GM23248 (cell line): Measurements from ENCODE around the gene HELZ2.

ENCODE experiments used
- EZH2 ChIP-seq: fragments of 200-600 bp; sonication (generic); IDR thresholded peaks from 2 replicates; pipeline ENCODE4 v1.6.1; 2018; ENCODE audit warnings: antibody characterized with exemption, mild to moderate bottlenecking; ENCODE audit not compliant: insufficient read depth, poor library complexity, severe bottlenecking
- EZH2phosphoT487 ChIP-seq: fragments of 200-600 bp; sonication (generic); IDR thresholded peaks from 2 replicates; pipeline ENCODE4 v1.6.1; 2018; ENCODE audit warnings: antibody characterized with exemption, moderate library complexity, mild to moderate bottlenecking, low read depth; ENCODE audit not compliant: insufficient read depth

GRCh38 chr20:63598479-63599395 lies 24.7 kb upstream of the HELZ2 start:
- TF ChIP-seq EZH2phosphoT487 (no peak), EZH2 (no peak)
